Measurements from ENCODE around the gene TPSG1. TPM values are rescaled to one million over a fixed set of nuclear protein-coding genes. Genes with fewer than 3 reads are reported as not detected.
"Not testable (repeated sequence)": the region's sequence is repeated elsewhere in the genome, so short reads cannot be mapped to it uniquely, and the experiment has no call there.

The TPSG1 gene
- total and polyA plus RNA-seq, 2 donors = 0.14 TPM; not detected in 1

DNA sequence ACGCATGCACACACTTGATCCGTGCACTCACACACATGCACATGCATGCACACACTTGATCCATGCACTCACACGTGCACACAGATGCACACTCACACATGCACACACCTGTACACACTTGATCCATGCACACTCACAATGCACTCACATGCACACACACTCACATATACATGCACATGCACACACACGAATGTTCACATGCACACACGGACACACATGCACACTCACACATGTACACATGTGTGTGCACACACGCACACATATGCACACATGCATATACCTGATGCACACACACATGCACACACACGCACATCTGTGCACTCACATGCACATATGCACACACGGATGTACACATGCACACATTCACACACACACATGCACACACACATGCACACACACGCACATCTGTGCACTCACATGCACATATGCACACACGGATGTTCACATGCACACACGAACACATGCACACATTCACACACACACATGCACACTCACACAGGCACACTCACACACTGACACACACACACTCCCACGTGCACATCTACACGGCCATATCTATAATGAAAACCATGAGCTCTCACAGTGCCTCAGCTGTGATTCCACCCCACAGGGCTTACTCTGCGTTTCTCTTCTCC, 23.0 kb upstream of the TPSG1 start:
- WGBS = 94% methylated on average over 13 of the region's 14 CpGs
- not testable (repeated sequence) for H3K9me3 ChIP-seq (ENCODE audit: control insufficient read depth in 2 of 2, insufficient read depth in 1 of 2, low read length in 1 of 2); H3K36me3 ChIP-seq (ENCODE audit: control insufficient read depth in 2 of 2, insufficient read depth in 2 of 2, low read length in 1 of 2); H3K27ac ChIP-seq (ENCODE audit: low read depth in 1 of 2, low read length in 1 of 2); H3K4me1 ChIP-seq (ENCODE audit: control insufficient read depth in 2 of 2, insufficient read depth in 2 of 2, low read length in 2 of 2); H3K4me3 ChIP-seq (ENCODE audit: low read length in 2 of 2); DNase-seq (ENCODE audit: low read depth in 6 of 9, low spot score in 9 of 9)
- peaks cover 0 to 16% of the 10 kb centered on the region in 2 donors for H3K27me3 ChIP-seq (ENCODE audit: control insufficient read depth in 2 of 2, insufficient read depth in 1 of 2, low read length in 1 of 2)

DNA sequence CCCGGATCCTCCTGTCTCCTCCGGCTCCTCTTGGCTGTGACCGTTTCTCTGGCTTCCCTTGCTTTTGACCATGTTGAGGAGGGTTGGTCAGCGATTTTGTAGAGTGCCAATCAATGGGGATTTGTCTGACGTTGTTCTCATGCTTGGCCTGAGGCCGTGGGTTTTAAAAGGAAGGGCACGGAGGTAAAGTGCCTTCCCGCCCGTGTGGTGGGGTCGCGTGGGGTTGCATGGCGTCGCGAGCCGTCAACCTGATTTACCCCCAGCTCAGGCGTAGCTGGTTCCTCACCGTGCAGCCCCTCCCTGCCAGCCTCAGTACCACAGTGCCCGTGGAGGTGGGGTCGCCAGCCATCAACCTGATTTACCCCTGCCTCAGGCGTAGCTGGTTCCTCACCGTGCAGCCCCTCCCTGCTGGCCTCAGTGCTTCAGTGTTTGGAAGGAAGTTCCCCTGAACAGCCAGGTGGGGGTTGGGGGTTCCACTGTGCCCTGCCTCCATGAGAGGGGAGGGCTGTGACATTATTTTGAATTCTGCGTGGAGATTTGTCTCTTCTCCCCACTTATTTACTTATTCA, 20.5 kb upstream of the TPSG1 start:
- H3K27ac ChIP-seq (ENCODE audit: low read depth in 1 of 2, low read length in 1 of 2) = no peak overlapping the region
- no peaks in the 10 kb centered on the region for H3K9me3 ChIP-seq (ENCODE audit: control insufficient read depth in 2 of 2, insufficient read depth in 1 of 2, low read length in 1 of 2)
- H3K4me3 ChIP-seq (ENCODE audit: low read length in 2 of 2) = no peak overlapping the region
- DNase-seq (ENCODE audit: low read depth in 6 of 9, low spot score in 9 of 9) = no peak
- H3K27me3 ChIP-seq (ENCODE audit: control insufficient read depth in 2 of 2, insufficient read depth in 1 of 2, low read length in 1 of 2) = peaks cover 0 to 16% of the 10 kb centered on the region in 2 donors
- 33% methylated on average over 22 of the region's 22 CpGs for WGBS
- H3K4me1 ChIP-seq (ENCODE audit: control insufficient read depth in 2 of 2, insufficient read depth in 2 of 2, low read length in 2 of 2) = no peaks in the 10 kb centered on the region
- no peaks in the 10 kb centered on the region for H3K36me3 ChIP-seq (ENCODE audit: control insufficient read depth in 2 of 2, insufficient read depth in 2 of 2, low read length in 1 of 2)

DNA sequence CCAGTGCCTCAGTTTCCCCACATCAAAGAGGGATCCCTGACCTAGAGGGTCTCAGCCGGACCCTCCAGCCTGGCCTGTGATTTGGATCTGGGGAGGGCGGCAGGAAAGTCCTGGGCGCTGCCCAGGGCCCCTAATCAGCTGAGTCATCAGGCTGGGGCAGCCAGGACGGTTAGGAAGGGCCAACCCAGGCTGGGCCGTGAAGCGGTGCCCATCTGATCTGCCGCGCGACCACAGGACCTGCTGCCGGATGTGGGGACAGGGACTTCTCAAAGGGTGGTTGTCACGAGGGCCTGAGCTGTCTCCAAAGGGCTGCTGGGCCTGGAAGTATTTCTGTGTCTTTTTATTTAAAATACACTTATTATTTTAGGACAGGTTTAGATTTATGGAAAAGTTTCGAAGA, 19.8 kb upstream of the TPSG1 start:
- no peak overlapping the region for H3K4me3 ChIP-seq (ENCODE audit: low read length in 2 of 2)
- H3K27me3 ChIP-seq (ENCODE audit: control insufficient read depth in 2 of 2, insufficient read depth in 1 of 2, low read length in 1 of 2) = peaks cover 0 to 16% of the 10 kb centered on the region in 2 donors
- H3K9me3 ChIP-seq (ENCODE audit: control insufficient read depth in 2 of 2, insufficient read depth in 1 of 2, low read length in 1 of 2) = no peaks in the 10 kb centered on the region
- 59% methylated on average over 12 of the region's 12 CpGs for WGBS
- H3K27ac ChIP-seq (ENCODE audit: low read depth in 1 of 2, low read length in 1 of 2) = no peak overlapping the region
- DNase-seq (ENCODE audit: low read depth in 6 of 9, low spot score in 9 of 9) = no peak
- no peaks in the 10 kb centered on the region for H3K4me1 ChIP-seq (ENCODE audit: control insufficient read depth in 2 of 2, insufficient read depth in 2 of 2, low read length in 2 of 2)
- H3K36me3 ChIP-seq (ENCODE audit: control insufficient read depth in 2 of 2, insufficient read depth in 2 of 2, low read length in 1 of 2) = no peaks in the 10 kb centered on the region

DNA sequence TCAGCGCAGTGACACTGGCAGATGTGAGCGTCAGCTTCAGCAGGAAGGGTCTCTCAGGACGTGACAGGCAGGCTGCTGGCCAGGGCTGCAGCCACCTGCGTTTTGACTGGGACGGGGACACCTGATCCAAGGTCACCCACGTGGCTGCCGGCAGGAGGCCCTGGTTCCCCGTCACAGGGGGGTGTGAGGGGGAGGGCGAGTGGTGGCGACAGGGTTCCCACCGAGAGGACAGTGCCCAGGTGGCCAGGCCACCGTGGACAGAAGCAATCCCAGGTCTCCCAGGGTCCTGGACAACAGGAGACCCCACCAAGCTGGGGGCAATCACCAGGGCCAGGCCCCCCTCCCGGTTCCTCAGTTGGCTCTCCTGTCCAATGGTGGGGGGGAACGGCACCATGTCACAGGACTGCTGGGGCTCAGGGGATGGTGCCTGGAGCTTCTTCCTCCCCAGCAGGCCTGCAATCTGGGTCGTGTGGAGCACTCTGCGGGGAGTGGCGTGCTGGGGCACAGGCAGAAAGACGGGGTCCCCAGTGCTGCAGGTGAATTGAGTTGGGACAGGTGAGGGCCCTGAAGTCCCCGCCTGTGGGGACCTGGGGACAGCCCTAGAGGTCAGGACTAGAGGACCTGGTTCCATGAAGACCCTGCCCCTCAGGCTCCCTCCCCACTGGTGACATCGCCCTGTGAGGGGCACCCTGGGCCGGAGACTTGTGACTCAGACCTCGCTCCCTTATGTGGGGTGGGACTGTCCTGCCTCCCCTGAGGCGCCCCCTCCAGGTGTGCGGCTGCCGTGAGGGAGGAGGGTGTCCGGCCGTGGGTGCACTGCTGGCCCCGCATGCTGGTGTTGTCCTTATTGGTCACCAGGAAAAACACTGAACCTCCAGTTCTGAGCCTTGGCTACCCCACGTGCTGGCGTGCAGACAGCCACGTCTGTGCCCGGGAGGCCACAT, 19.1 kb upstream of the TPSG1 start:
- H3K27ac ChIP-seq (ENCODE audit: low read depth in 1 of 2, low read length in 1 of 2); H3K9me3 ChIP-seq (ENCODE audit: control insufficient read depth in 2 of 2, insufficient read depth in 1 of 2, low read length in 1 of 2); DNase-seq (ENCODE audit: low read depth in 6 of 9, low spot score in 9 of 9); H3K4me3 ChIP-seq (ENCODE audit: low read length in 2 of 2); H3K4me1 ChIP-seq (ENCODE audit: control insufficient read depth in 2 of 2, insufficient read depth in 2 of 2, low read length in 2 of 2); H3K36me3 ChIP-seq (ENCODE audit: control insufficient read depth in 2 of 2, insufficient read depth in 2 of 2, low read length in 1 of 2): not testable (repeated sequence)
- WGBS = 80% methylated on average over 29 of the region's 32 CpGs
- peaks cover 0 to 16% of the 10 kb centered on the region in 2 donors for H3K27me3 ChIP-seq (ENCODE audit: control insufficient read depth in 2 of 2, insufficient read depth in 1 of 2, low read length in 1 of 2)

DNA sequence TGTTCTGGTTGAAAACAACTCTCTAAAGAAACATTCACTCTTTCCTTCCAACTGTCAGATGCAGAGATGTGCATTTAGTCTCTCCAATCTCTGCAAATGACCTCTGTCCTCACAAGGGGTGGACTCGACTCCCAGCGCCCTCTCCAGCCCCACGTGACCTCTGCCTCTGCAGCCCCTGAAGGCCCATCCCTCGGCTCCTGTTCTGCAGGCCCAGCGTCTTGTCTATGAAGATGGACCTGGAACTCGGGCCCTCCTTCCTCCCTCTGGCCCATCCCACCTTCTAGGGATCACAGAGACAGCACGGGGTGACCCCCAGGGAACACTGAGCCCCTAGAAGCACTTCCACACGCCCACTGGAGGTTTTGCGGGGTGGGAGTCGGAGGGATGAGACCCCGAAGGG, 18.3 kb upstream of the TPSG1 start:
- DNase-seq (ENCODE audit: low read depth in 6 of 9, low spot score in 9 of 9); H3K36me3 ChIP-seq (ENCODE audit: control insufficient read depth in 2 of 2, insufficient read depth in 2 of 2, low read length in 1 of 2); H3K4me1 ChIP-seq (ENCODE audit: control insufficient read depth in 2 of 2, insufficient read depth in 2 of 2, low read length in 2 of 2); H3K9me3 ChIP-seq (ENCODE audit: control insufficient read depth in 2 of 2, insufficient read depth in 1 of 2, low read length in 1 of 2); H3K4me3 ChIP-seq (ENCODE audit: low read length in 2 of 2); H3K27ac ChIP-seq (ENCODE audit: low read depth in 1 of 2, low read length in 1 of 2): not testable (repeated sequence)
- 75% methylated on average over 7 of the region's 11 CpGs for WGBS
- H3K27me3 ChIP-seq (ENCODE audit: control insufficient read depth in 2 of 2, insufficient read depth in 1 of 2, low read length in 1 of 2) = peaks cover 0 to 16% of the 10 kb centered on the region in 2 donors

DNA sequence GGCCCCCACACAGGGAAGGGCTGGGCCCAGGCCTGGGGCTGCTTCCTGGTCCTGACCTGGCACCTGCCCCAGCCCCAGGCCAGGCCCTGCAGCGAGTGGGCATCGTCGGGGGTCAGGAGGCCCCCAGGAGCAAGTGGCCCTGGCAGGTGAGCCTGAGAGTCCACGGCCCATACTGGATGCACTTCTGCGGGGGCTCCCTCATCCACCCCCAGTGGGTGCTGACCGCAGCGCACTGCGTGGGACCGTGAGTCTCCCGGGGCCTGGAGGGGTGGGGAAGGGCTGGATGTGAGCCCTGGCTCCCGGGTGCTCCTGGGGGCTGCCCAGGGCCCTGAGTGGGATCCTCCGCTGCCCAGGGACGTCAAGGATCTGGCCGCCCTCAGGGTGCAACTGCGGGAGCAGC, 16.0 kb upstream of the TPSG1 start:
- H3K4me1 ChIP-seq (ENCODE audit: control insufficient read depth in 2 of 2, insufficient read depth in 2 of 2, low read length in 2 of 2); DNase-seq (ENCODE audit: low read depth in 6 of 9, low spot score in 9 of 9); H3K27ac ChIP-seq (ENCODE audit: low read depth in 1 of 2, low read length in 1 of 2); H3K36me3 ChIP-seq (ENCODE audit: control insufficient read depth in 2 of 2, insufficient read depth in 2 of 2, low read length in 1 of 2); H3K9me3 ChIP-seq (ENCODE audit: control insufficient read depth in 2 of 2, insufficient read depth in 1 of 2, low read length in 1 of 2); H3K4me3 ChIP-seq (ENCODE audit: low read length in 2 of 2): not testable (repeated sequence)
- H3K27me3 ChIP-seq (ENCODE audit: control insufficient read depth in 2 of 2, insufficient read depth in 1 of 2, low read length in 1 of 2) = peaks cover 0 to 13% of the 10 kb centered on the region in 2 donors
- 93% methylated on average over 11 of the region's 15 CpGs for WGBS

DNA sequence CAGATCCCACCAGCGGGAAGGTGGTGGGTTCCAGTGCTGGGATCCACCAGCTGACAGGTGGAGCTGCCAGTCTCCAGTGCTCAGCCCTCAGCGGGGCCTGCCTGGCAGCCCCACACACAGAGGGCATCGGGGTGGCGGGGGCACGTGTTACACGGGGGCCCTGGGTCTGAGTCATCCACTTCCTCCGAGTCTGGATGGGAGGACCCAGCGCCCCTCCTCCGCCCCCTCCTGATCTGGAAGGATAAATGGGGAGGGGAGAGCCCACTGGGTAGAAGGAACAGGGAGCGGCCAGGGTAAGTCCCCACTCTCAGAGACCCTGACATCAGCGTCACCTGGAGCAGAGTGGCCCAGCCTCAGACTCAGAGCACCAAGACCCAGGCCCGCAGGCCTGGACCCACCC, 15.4 kb upstream of the TPSG1 start, which contains the start of gene TPSAB1:
TPSAB1 (plus strand) TSS at position 270 of the 400 bp plus-strand sequence. CDS start 234 bp downstream, outside the sequence.
- H3K27ac ChIP-seq (ENCODE audit: low read depth in 1 of 2, low read length in 1 of 2); H3K27me3 ChIP-seq (ENCODE audit: control insufficient read depth in 2 of 2, insufficient read depth in 1 of 2, low read length in 1 of 2); H3K36me3 ChIP-seq (ENCODE audit: control insufficient read depth in 2 of 2, insufficient read depth in 2 of 2, low read length in 1 of 2); H3K9me3 ChIP-seq (ENCODE audit: control insufficient read depth in 2 of 2, insufficient read depth in 1 of 2, low read length in 1 of 2); H3K4me3 ChIP-seq (ENCODE audit: low read length in 2 of 2); H3K4me1 ChIP-seq (ENCODE audit: control insufficient read depth in 2 of 2, insufficient read depth in 2 of 2, low read length in 2 of 2); DNase-seq (ENCODE audit: low read depth in 6 of 9, low spot score in 9 of 9): not testable (repeated sequence)
- 72% methylated on average over 7 of the region's 12 CpGs for WGBS

DNA sequence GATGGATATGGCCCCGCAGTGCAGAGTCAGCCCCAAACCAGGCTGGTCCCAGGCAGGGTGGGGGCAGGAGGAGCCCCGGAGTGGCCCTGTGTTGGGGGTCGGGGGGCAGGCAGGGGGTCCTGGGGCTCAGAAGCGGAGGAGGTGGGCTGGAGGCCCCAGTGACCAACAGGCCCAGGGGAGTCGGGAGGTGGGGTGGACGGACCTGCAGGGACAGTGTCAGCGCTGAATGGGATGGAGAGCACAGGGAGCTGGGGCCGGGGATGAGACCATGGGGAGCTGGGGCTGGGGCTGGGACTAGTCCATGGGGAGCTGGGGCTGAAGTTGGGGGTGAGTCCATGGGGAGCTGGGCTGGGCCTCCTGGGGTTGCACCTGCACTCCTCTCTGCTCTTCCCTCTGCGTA, 14.5 kb upstream of the TPSG1 start:
- H3K4me1 ChIP-seq (ENCODE audit: control insufficient read depth in 2 of 2, insufficient read depth in 2 of 2, low read length in 2 of 2); H3K36me3 ChIP-seq (ENCODE audit: control insufficient read depth in 2 of 2, insufficient read depth in 2 of 2, low read length in 1 of 2); H3K27me3 ChIP-seq (ENCODE audit: control insufficient read depth in 2 of 2, insufficient read depth in 1 of 2, low read length in 1 of 2); H3K9me3 ChIP-seq (ENCODE audit: control insufficient read depth in 2 of 2, insufficient read depth in 1 of 2, low read length in 1 of 2); H3K27ac ChIP-seq (ENCODE audit: low read depth in 1 of 2, low read length in 1 of 2); H3K4me3 ChIP-seq (ENCODE audit: low read length in 2 of 2); DNase-seq (ENCODE audit: low read depth in 6 of 9, low spot score in 9 of 9): not testable (repeated sequence)
- 94% methylated on average over 7 of the region's 9 CpGs for WGBS

DNA sequence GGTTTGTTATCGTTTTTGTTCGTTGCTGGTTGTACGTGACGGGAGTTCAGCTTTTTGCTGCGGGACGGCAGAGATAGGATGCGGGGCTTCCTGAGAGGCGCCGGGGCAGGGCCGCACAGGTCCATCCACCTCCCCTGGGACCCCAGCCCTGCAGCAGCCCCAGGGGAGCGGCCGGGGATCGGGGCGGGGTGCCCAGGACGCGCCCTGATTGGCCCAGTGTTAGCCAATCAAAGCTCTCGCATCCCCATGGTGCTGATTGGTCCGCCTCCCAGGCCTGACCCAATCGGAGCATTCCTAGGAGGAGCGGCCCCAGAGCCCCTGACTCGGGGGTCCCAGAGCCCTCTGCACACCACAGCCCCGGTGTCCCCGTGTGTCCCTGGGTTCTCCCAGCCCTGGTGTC, 13.8 kb upstream of the TPSG1 start:
- H3K4me1 ChIP-seq (ENCODE audit: control insufficient read depth in 2 of 2, insufficient read depth in 2 of 2, low read length in 2 of 2); H3K27me3 ChIP-seq (ENCODE audit: control insufficient read depth in 2 of 2, insufficient read depth in 1 of 2, low read length in 1 of 2); H3K27ac ChIP-seq (ENCODE audit: low read depth in 1 of 2, low read length in 1 of 2); H3K4me3 ChIP-seq (ENCODE audit: low read length in 2 of 2); H3K36me3 ChIP-seq (ENCODE audit: control insufficient read depth in 2 of 2, insufficient read depth in 2 of 2, low read length in 1 of 2); DNase-seq (ENCODE audit: low read depth in 6 of 9, low spot score in 9 of 9); H3K9me3 ChIP-seq (ENCODE audit: control insufficient read depth in 2 of 2, insufficient read depth in 1 of 2, low read length in 1 of 2): not testable (repeated sequence)
- WGBS = 78% methylated on average over 19 of the region's 23 CpGs

Measured in thymus (tissue), 11 donors.